ENCODE measurements around the gene TMEM151B. TPM values are rescaled to one million over a fixed set of nuclear protein-coding genes. Genes with fewer than 3 reads are reported as not detected.
"Not testable (repeated sequence)": the region's sequence is repeated elsewhere in the genome, so short reads cannot be mapped to it uniquely, and the experiment has no call there.

TMEM151B gene
- polyA plus RNA-seq, 1 donor from 2014 or later: 66.0 TPM

GRCh38 chr6:44316481-44316880 lies 46.2 kb downstream of the TMEM151B start:
- TF ChIP-seq POLR2AphosphoS5 (IDR thresholded peaks at IDR 0.05): no peak
- no peak for TF ChIP-seq REST (IDR thresholded peaks at IDR 0.05; ENCODE audit: borderline replicate concordance)
- TF ChIP-seq TAF1 (IDR thresholded peaks at IDR 0.05; ENCODE audit: low read depth): no peak
- no peak for TF ChIP-seq SMC3 (conservative IDR thresholded peaks at IDR 0.05; ENCODE audit: poor library complexity)
- no peak for TF ChIP-seq EZH2 (IDR thresholded peaks at IDR 0.05; ENCODE audit: borderline replicate concordance, insufficient read depth, low read length, poor library complexity, severe bottlenecking)
- TF ChIP-seq MXI1 (conservative IDR thresholded peaks at IDR 0.05; ENCODE audit: poor library complexity, severe bottlenecking): no peak
- TF ChIP-seq EP300 (conservative IDR thresholded peaks at IDR 0.05; ENCODE audit: poor library complexity, severe bottlenecking): no peak
- no peak for TF ChIP-seq CTCF (IDR thresholded peaks at IDR 0.05; ENCODE audit: poor library complexity, severe bottlenecking)
- TF ChIP-seq RAD21 (conservative IDR thresholded peaks at IDR 0.05): no peak
- Histone ChIP-seq H3K36me3 (ENCODE audit: insufficient read depth, low read length) (no peaks in the 10 kb centered on the region), H3K4me2 (ENCODE audit: low read length) (no peak overlapping the region), H3K79me2 (replicated peaks; ENCODE audit: insufficient read depth, low read length) (peaks cover 7% of the 10 kb centered on the region), H3K27ac (ENCODE audit: low read length) (no peak overlapping the region), H2AFZ (ENCODE audit: low read depth, low read length) (no peak overlapping the region), H3K27me3 (ENCODE audit: insufficient read depth, low read depth, low read length) (no peaks in the 10 kb centered on the region), H3F3A (ENCODE audit: insufficient read depth, low read length, poor library complexity, severe bottlenecking) (no peaks in the 10 kb centered on the region), H3K9me3 (ENCODE audit: low read length) (no peaks in the 10 kb centered on the region), H3K9ac (ENCODE audit: low read length) (no peak overlapping the region), H4K20me1 (ENCODE audit: insufficient read depth) (no peaks in the 10 kb centered on the region), H3K9me2 (ENCODE audit: insufficient read depth, low read length) (no peaks in the 10 kb centered on the region), H3K4me3 (ENCODE audit: low read length) (no peak overlapping the region)

- H3K36me3 ChIP-seq (ENCODE audit: insufficient read depth, low read length); H3K4me2 ChIP-seq (ENCODE audit: low read length); H3K9me3 ChIP-seq (ENCODE audit: low read length); H3K9ac ChIP-seq (ENCODE audit: low read length); H3K9me2 ChIP-seq (ENCODE audit: insufficient read depth, low read length); H3F3A ChIP-seq (ENCODE audit: insufficient read depth, low read length, poor library complexity, severe bottlenecking); H3K27me3 ChIP-seq (ENCODE audit: insufficient read depth, low read depth, low read length); H3K27ac ChIP-seq (ENCODE audit: low read length); H3K79me2 ChIP-seq (replicated peaks; ENCODE audit: insufficient read depth, low read length); H3K4me3 ChIP-seq (ENCODE audit: low read length); H2AFZ ChIP-seq (ENCODE audit: low read depth, low read length); H4K20me1 ChIP-seq (ENCODE audit: insufficient read depth): not testable (repeated sequence)
Measured at GRCh38 chr6:44317136-44317631, 46.9 kb downstream of the TMEM151B start.

- Histone ChIP-seq H3K9me2 (ENCODE audit: insufficient read depth, low read length) (no peaks in the 10 kb centered on the region), H3K79me2 (replicated peaks; ENCODE audit: insufficient read depth, low read length) (no peaks in the 10 kb centered on the region), H4K20me1 (ENCODE audit: insufficient read depth) (no peaks in the 10 kb centered on the region), H3K4me2 (ENCODE audit: low read length) (no peak overlapping the region), H3F3A (ENCODE audit: insufficient read depth, low read length, poor library complexity, severe bottlenecking) (no peaks in the 10 kb centered on the region), H3K27me3 (ENCODE audit: insufficient read depth, low read depth, low read length) (no peaks in the 10 kb centered on the region), H2AFZ (ENCODE audit: low read depth, low read length) (no peak overlapping the region), H3K9me3 (ENCODE audit: low read length) (no peaks in the 10 kb centered on the region), H3K27ac (ENCODE audit: low read length) (no peak overlapping the region), H3K4me3 (ENCODE audit: low read length) (no peak overlapping the region), H3K36me3 (ENCODE audit: insufficient read depth, low read length) (no peaks in the 10 kb centered on the region), H3K9ac (ENCODE audit: low read length) (no peak overlapping the region)
- TF ChIP-seq SMC3 (conservative IDR thresholded peaks at IDR 0.05; ENCODE audit: poor library complexity): no peak
- TF ChIP-seq REST (IDR thresholded peaks at IDR 0.05; ENCODE audit: borderline replicate concordance): no peak
- TF ChIP-seq MXI1 (conservative IDR thresholded peaks at IDR 0.05; ENCODE audit: poor library complexity, severe bottlenecking): no peak
- no peak for TF ChIP-seq RAD21 (conservative IDR thresholded peaks at IDR 0.05)
- no peak for TF ChIP-seq EZH2 (IDR thresholded peaks at IDR 0.05; ENCODE audit: borderline replicate concordance, insufficient read depth, low read length, poor library complexity, severe bottlenecking)
- no peak for TF ChIP-seq TAF1 (IDR thresholded peaks at IDR 0.05; ENCODE audit: low read depth)
- TF ChIP-seq EP300 (conservative IDR thresholded peaks at IDR 0.05; ENCODE audit: poor library complexity, severe bottlenecking): no peak
- no peak for TF ChIP-seq POLR2AphosphoS5 (IDR thresholded peaks at IDR 0.05)
- no peak for TF ChIP-seq CTCF (IDR thresholded peaks at IDR 0.05; ENCODE audit: poor library complexity, severe bottlenecking)
Measured at GRCh38 chr6:44321210-44321609, 51.0 kb downstream of the TMEM151B start.
